ENCODE measurements around the gene LHX6. TPM values are rescaled to one million over a fixed set of nuclear protein-coding genes. Genes with fewer than 3 reads are reported as not detected.
A peak's percentile ranks its signal among the peaks of the same experiment; 100 is the strongest.

The LHX6 gene
- total and polyA plus RNA-seq, 2 experiments from 2014 or later, result 1.0 to 1.2 TPM

DNA sequence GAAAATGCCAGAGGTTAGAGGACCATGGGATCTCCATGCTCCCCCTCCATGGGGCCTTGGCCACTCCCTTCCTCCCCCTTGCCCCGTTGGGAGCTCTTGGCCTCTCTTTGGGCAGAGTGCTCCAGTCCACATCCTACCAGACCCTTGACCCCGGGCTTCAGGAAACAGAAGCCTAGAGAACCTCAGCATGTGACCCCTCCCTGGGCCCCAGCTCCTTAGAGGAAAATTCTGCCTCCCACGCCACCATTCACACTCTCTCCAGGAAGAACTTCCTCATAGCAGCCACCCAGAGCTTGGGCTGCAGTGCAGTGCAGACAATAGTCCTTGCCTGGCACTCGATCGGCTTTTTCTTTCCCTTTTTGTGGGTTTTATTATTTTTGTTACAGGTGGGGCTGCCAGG lies 6.0 kb downstream of the LHX6 start (continued):
- TF ChIP-seq ETS1 (IDR thresholded peaks at IDR 0.05), result no peak
- no peak for TF ChIP-seq EZH2phosphoT487 (IDR thresholded peaks at IDR 0.05; ENCODE audit: unreplicated experiment)
- no peak for TF ChIP-seq ZNF114 (CRISPR knock-in tag; IDR thresholded peaks at IDR 0.05)
- TF ChIP-seq, protein P1, sequence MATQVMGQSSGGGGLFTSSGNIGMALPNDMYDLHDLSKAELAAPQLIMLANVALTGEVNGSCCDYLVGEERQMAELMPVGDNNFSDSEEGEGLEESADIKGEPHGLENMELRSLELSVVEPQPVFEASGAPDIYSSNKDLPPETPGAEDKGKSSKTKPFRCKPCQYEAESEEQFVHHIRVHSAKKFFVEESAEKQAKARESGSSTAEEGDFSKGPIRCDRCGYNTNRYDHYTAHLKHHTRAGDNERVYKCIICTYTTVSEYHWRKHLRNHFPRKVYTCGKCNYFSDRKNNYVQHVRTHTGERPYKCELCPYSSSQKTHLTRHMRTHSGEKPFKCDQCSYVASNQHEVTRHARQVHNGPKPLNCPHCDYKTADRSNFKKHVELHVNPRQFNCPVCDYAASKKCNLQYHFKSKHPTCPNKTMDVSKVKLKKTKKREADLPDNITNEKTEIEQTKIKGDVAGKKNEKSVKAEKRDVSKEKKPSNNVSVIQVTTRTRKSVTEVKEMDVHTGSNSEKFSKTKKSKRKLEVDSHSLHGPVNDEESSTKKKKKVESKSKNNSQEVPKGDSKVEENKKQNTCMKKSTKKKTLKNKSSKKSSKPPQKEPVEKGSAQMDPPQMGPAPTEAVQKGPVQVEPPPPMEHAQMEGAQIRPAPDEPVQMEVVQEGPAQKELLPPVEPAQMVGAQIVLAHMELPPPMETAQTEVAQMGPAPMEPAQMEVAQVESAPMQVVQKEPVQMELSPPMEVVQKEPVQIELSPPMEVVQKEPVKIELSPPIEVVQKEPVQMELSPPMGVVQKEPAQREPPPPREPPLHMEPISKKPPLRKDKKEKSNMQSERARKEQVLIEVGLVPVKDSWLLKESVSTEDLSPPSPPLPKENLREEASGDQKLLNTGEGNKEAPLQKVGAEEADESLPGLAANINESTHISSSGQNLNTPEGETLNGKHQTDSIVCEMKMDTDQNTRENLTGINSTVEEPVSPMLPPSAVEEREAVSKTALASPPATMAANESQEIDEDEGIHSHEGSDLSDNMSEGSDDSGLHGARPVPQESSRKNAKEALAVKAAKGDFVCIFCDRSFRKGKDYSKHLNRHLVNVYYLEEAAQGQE (IDR thresholded peaks at IDR 0.05; ENCODE audit: unreplicated experiment), result no peak
- TF ChIP-seq, protein P2, sequence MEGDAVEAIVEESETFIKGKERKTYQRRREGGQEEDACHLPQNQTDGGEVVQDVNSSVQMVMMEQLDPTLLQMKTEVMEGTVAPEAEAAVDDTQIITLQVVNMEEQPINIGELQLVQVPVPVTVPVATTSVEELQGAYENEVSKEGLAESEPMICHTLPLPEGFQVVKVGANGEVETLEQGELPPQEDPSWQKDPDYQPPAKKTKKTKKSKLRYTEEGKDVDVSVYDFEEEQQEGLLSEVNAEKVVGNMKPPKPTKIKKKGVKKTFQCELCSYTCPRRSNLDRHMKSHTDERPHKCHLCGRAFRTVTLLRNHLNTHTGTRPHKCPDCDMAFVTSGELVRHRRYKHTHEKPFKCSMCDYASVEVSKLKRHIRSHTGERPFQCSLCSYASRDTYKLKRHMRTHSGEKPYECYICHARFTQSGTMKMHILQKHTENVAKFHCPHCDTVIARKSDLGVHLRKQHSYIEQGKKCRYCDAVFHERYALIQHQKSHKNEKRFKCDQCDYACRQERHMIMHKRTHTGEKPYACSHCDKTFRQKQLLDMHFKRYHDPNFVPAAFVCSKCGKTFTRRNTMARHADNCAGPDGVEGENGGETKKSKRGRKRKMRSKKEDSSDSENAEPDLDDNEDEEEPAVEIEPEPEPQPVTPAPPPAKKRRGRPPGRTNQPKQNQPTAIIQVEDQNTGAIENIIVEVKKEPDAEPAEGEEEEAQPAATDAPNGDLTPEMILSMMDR (conservative IDR thresholded peaks at IDR 0.05; ENCODE audit: low read depth in 2 of 2), result no peak
- no peak for TF ChIP-seq NANOG (IDR thresholded peaks at IDR 0.05; ENCODE audit: borderline replicate concordance)
- no peak for TF ChIP-seq EZH2 (IDR thresholded peaks at IDR 0.05; ENCODE audit: low read depth, unreplicated experiment)

GRCh38 chr9:122221183-122221811 lies 7.5 kb downstream of the LHX6 start:
- peak overlapping the region; percentile 97 for H2AFZ ChIP-seq
- peaks cover 100% of the 10 kb centered on the region for H3K27me3 Mint-ChIP-seq (ENCODE audit: insufficient read depth, low read depth, poor library complexity)
- H3K4me1 ChIP-seq (ENCODE audit: insufficient read depth), result peaks cover 41% of the 10 kb centered on the region
- peaks cover 56% of the 10 kb centered on the region for H3K4me1 Mint-ChIP-seq
- H3F3A ChIP-seq (replicated peaks; ENCODE audit: low read depth), result peaks cover 9% of the 10 kb centered on the region
- ATAC-seq (peak; percentile 16), DNase-seq (ENCODE audit: low spot score) (peak; percentile 87)
- H3K36me3 ChIP-seq (ENCODE audit: insufficient read depth), result no peaks in the 10 kb centered on the region
- H3K9me2 ChIP-seq (ENCODE audit: insufficient read depth), result peaks cover 2% of the 10 kb centered on the region; the same call in 1 of the 2 replicates
- no peaks in the 10 kb centered on the region; the same call in 2 of the 3 replicates for H3K36me3 Mint-ChIP-seq (ENCODE audit: low read depth)
- H3K4me3 ChIP-seq, result peak overlapping the region; percentile 63
- peaks cover 100% of the 10 kb centered on the region for H3K27me3 ChIP-seq (ENCODE audit: insufficient read depth)
- H4K20me1 ChIP-seq (replicated peaks; ENCODE audit: insufficient read depth), result peaks cover 10% of the 10 kb centered on the region; the same call in 1 of the 2 replicates
- H3K79me2 ChIP-seq (replicated peaks; ENCODE audit: insufficient read depth), result no peaks in the 10 kb centered on the region
- no peak for TF ChIP-seq CREB1 (CRISPR knock-in tag; IDR thresholded peaks at IDR 0.05; ENCODE audit: low read depth)
- peak overlapping the region; percentile 71 for H3K4me3 Mint-ChIP-seq
- peaks cover 11% of the 10 kb centered on the region for H3K9me3 Mint-ChIP-seq
- no peak overlapping the region for H3K27ac Mint-ChIP-seq
- no peak overlapping the region for H3K27ac ChIP-seq (ENCODE audit: low read depth)
- peak overlapping the region; percentile 85 for H3K4me2 ChIP-seq

Data from GM23338 (cell line).